Natural killer cell (primary cell): ENCODE data around the gene FAXDC2. TPM values are rescaled to one million over a fixed set of nuclear protein-coding genes. Genes with fewer than 3 reads are reported as not detected.
A peak's percentile ranks its signal among the peaks of the same experiment; 100 is the strongest.

Experiments
- ATAC-seq, 3 donors: fragments of 150-1000 bp in 2 of 3; fragments of 200-7000 bp in 1 of 3; cut with Tn5 transposase; 1 replicate in 1 of 3; 2 replicates in 2 of 3; pipeline ENCODE4 v1.10.0; 2021; ENCODE audit warnings: mild to moderate bottlenecking in 2 of 3, moderate library complexity in 2 of 3
- DNase-seq, 2 donors: peaks; one replicate each; pipeline versions ENCODE4 v3.0.0 to v3.0.0-alpha.2; 2013 to 2021; ENCODE audit warnings: mixed read lengths in 1 of 2
- H3K27ac ChIP-seq: one replicate; pipeline ENCODE4 v1.5.1; 2013; ENCODE audit warnings: mild to moderate bottlenecking, low read length
- H3K27me3 ChIP-seq: one replicate; pipeline ENCODE4 v1.6.1; 2013; ENCODE audit warnings: low read length; ENCODE audit not compliant: control insufficient read depth, insufficient read depth
- H3K36me3 ChIP-seq: one replicate; pipeline ENCODE4 v1.6.1; 2013; ENCODE audit warnings: low read length; ENCODE audit not compliant: control insufficient read depth, insufficient read depth
- H3K4me1 ChIP-seq: one replicate; pipeline ENCODE4 v1.6.1; 2013; ENCODE audit warnings: low read length; ENCODE audit not compliant: control insufficient read depth, insufficient read depth
- H3K4me3 ChIP-seq: one replicate; pipeline ENCODE4 v1.5.1; 2013; ENCODE audit warnings: low read length
- H3K9me3 ChIP-seq: one replicate; pipeline ENCODE4 v1.6.1; 2013; ENCODE audit warnings: low read length; ENCODE audit not compliant: control insufficient read depth, insufficient read depth
- H3K27ac Mint-ChIP-seq, 2 donors: one replicate each; pipeline ENCODE4 v1.8.0; 2022; ENCODE audit warnings: mild to moderate bottlenecking in 2 of 2, mixed read lengths in 2 of 2, moderate library complexity in 1 of 2
- H3K27me3 Mint-ChIP-seq, 2 donors: one replicate each; pipeline ENCODE4 v1.8.0; 2022; ENCODE audit warnings: low read depth in 2 of 2, mixed read lengths in 2 of 2
- H3K36me3 Mint-ChIP-seq: one replicate; pipeline ENCODE4 v1.8.0; 2022; ENCODE audit warnings: mixed read lengths
- H3K4me1 Mint-ChIP-seq, 2 donors: one replicate each; pipeline ENCODE4 v1.8.0; 2022; ENCODE audit warnings: mixed read lengths in 2 of 2
- H3K4me3 Mint-ChIP-seq: one replicate; pipeline ENCODE4 v1.8.0; 2022; ENCODE audit warnings: mild to moderate bottlenecking, moderate library complexity, mixed read lengths
- H3K9me3 Mint-ChIP-seq, 2 donors: one replicate each; pipeline ENCODE4 v1.8.0; 2022; ENCODE audit warnings: mixed read lengths in 2 of 2
- CTCF ChIP-seq: fragments of 200-600 bp; IDR thresholded peaks from one replicate; pipeline ENCODE4 v1.8.0; 2022; ENCODE audit warnings: antibody characterized with exemption
- WGBS: methylation state at CpG from one replicate; pipeline ENCODE4 v1.1.7; 2013; ENCODE audit warnings: missing lambda C conversion rate; ENCODE audit not compliant: insufficient coverage; 5-methylcytosine and 5-hydroxymethylcytosine counted together
- intact Hi-C: fragments of 100-400 bp; cut with micrococcal nuclease; formaldehyde crosslinking; loops from one replicate; pipeline ENCODE4 v1.14.2; 2022
- total RNA-seq, 4 donors: library from RNA; stranded (reverse); fragments of 120-200 nt in 1 of 4; gene quantifications; one replicate each; pipeline versions ENCODE4 v1.2.3 to v1.2.4, GENCODE V29; 2013 to 2022

The FAXDC2 gene
- total RNA-seq, 3 donors from 2014 or later (not counting 1 experiment from before 2014, with no cell fraction given), result 0.48 to 2.9 (median 1.4) TPM

GRCh38 chr5:154770111-154770510, 80.3 kb downstream of the FAXDC2 start:
- peaks cover 71 to 80% of the 10 kb centered on the region in 2 donors for H3K4me1 Mint-ChIP-seq
- no peaks in the 10 kb centered on the region for H3K9me3 ChIP-seq
- no peaks in the 10 kb centered on the region for H3K27me3 Mint-ChIP-seq
- DNase-seq, result no peak
- H3K4me3 ChIP-seq, result no peak overlapping the region
- peaks cover 55% of the 10 kb centered on the region for H3K4me1 ChIP-seq
- no peaks in the 10 kb centered on the region for H3K36me3 ChIP-seq
- H3K27ac Mint-ChIP-seq, result peak overlapping the region; percentile 78 to 83
- ATAC-seq, result peak in 2 of 3 donors; percentile 21 to 60
- 60% methylated on average over 1 of the region's 2 CpGs for WGBS
- intact Hi-C loops, result no loop called here
- peak overlapping the region; percentile 42 for H3K4me3 Mint-ChIP-seq
- H3K9me3 Mint-ChIP-seq, result no peaks in the 10 kb centered on the region
- H3K27ac ChIP-seq, result no peak overlapping the region
- no peaks in the 10 kb centered on the region for H3K27me3 ChIP-seq
- no peak for TF ChIP-seq CTCF
- H3K36me3 Mint-ChIP-seq, result no peaks in the 10 kb centered on the region

Other genes starting within 250 kb of the FAXDC2 start
- 100 to 1,000 TPM; 103 to 117 (median 112) TPM for gene LARP1, start 95.2 kb downstream of the FAXDC2 start, total RNA-seq
- gene CNOT8, start 8.0 kb upstream of the FAXDC2 start, total RNA-seq, result 100 to 1,000 TPM; 115 to 128 (median 124) TPM
- 10 to 100 TPM in 1 of 3 donors, 1 to 10 TPM in 2; 6.3 to 12.7 (median 7.8) TPM for gene GEMIN5, start 87.6 kb upstream of the FAXDC2 start, total RNA-seq
- 10 to 100 TPM; 30.5 to 38.0 (median 30.9) TPM for gene MRPL22, start 90.5 kb upstream of the FAXDC2 start, total RNA-seq
- gene KIF4B, start 163.2 kb upstream of the FAXDC2 start, total RNA-seq, result not detected